ENCODE measurements around the gene CDC42BPA.

DNA sequence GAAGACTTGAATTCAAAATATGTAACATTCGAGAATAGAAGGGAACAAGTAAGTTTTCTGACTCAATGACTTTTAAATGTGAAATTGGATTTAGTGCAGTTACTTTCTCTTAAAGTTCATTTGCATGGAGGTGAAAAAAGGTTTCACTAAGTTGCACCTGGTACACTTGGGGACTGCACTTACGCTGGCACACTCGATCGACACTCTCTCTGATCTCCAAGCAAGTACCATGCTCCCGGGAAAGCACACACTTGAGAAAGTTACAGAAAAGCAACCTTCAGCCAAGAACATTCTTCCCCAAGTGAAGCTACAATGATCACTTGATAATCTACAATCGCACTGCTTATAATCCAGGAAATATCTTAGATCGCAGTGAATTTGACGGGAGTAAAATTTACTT lies 315.1 kb downstream of the CDC42BPA start:
- TF ChIP-seq, protein P1, sequence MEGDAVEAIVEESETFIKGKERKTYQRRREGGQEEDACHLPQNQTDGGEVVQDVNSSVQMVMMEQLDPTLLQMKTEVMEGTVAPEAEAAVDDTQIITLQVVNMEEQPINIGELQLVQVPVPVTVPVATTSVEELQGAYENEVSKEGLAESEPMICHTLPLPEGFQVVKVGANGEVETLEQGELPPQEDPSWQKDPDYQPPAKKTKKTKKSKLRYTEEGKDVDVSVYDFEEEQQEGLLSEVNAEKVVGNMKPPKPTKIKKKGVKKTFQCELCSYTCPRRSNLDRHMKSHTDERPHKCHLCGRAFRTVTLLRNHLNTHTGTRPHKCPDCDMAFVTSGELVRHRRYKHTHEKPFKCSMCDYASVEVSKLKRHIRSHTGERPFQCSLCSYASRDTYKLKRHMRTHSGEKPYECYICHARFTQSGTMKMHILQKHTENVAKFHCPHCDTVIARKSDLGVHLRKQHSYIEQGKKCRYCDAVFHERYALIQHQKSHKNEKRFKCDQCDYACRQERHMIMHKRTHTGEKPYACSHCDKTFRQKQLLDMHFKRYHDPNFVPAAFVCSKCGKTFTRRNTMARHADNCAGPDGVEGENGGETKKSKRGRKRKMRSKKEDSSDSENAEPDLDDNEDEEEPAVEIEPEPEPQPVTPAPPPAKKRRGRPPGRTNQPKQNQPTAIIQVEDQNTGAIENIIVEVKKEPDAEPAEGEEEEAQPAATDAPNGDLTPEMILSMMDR (IDR thresholded peaks at IDR 0.05), result no peak
- TF ChIP-seq POLR2A (IDR thresholded peaks at IDR 0.05), result no peak

Measured in testis (tissue), 2 donors.